Measurements from ENCODE around the gene SORL1. TPM values are rescaled to one million over a fixed set of nuclear protein-coding genes. Genes with fewer than 3 reads are reported as not detected.

Gene SORL1
- total and polyA plus RNA-seq, 2 of the 13 experiments (the other 11 are each of a cell fraction or from before 2014, with no cell fraction given): 21.3 to 148 TPM

GRCh38 chr11:121453589-121454299, 1.6 kb downstream of the SORL1 start (continued):
- TF ChIP-seq MYPOP (CRISPR knock-in tag; IDR thresholded peaks at IDR 0.05) (peak; percentile 87; the same call in 1 of the 2 replicates), ZNF101 (CRISPR knock-in tag; IDR thresholded peaks at IDR 0.05; ENCODE audit: borderline replicate concordance, low read depth) (no peak), HBP1 (CRISPR knock-in tag; IDR thresholded peaks at IDR 0.05; ENCODE audit: low read depth) (no peak), PTBP1 (IDR thresholded peaks at IDR 0.05; ENCODE audit: low read depth, low read length, poor library complexity, severe bottlenecking) (no peak), SOX5 (CRISPR knock-in tag; IDR thresholded peaks at IDR 0.05; ENCODE audit: borderline replicate concordance) (peak; percentile 87), HDAC2 (CRISPR knock-in tag; IDR thresholded peaks at IDR 0.05) (peak; percentile 47; the same call in 1 of the 2 replicates), ZNF878 (CRISPR knock-in tag; IDR thresholded peaks at IDR 0.05) (0 out of 2 replicates have a peak, but pooled peaks have one; percentile 37), CREB1 (IDR thresholded peaks at IDR 0.05) (no peak), CREB1 (CRISPR knock-in tag; IDR thresholded peaks at IDR 0.05) (0 out of 2 replicates have a peak, but pooled peaks have one; percentile 22), ASH2L (IDR thresholded peaks at IDR 0.05; ENCODE audit: insufficient read length, low read depth, low read length) (no peak), POGZ (CRISPR knock-in tag; IDR thresholded peaks at IDR 0.05) (no peak), EP300 (IDR thresholded peaks at IDR 0.05; ENCODE audit: low read depth in 2 of 2, low read length in 2 of 2) (peak; percentile 39 to 76; a peak in 3 of 4 replicates), EP300 (CRISPR knock-in tag; IDR thresholded peaks at IDR 0.05; ENCODE audit: borderline replicate concordance) (no peak; the same call in 1 of the 2 replicates), MYC (CRISPR knock-in tag; IDR thresholded peaks at IDR 0.05; ENCODE audit: borderline replicate concordance) (no peak), NR2C2 (CRISPR knock-in tag; IDR thresholded peaks at IDR 0.05; ENCODE audit: borderline replicate concordance) (peak; percentile 57), SNAPC2 (CRISPR knock-in tag; IDR thresholded peaks at IDR 0.05) (0 out of 2 replicates have a peak, but pooled peaks have one; percentile 39), NCOR1 (IDR thresholded peaks at IDR 0.05; ENCODE audit: borderline replicate concordance, low read length) (peak; percentile 76; the same call in 1 of the 2 replicates), ZMYM4 (CRISPR knock-in tag; IDR thresholded peaks at IDR 0.05) (peak; percentile 35; the same call in 1 of the 2 replicates), GATAD2A (CRISPR knock-in tag; IDR thresholded peaks at IDR 0.05) (peak; percentile 87), FOXJ3 (CRISPR knock-in tag; IDR thresholded peaks at IDR 0.05; ENCODE audit: borderline replicate concordance) (peak; percentile 48; the same call in 1 of the 2 replicates), ZFY (CRISPR knock-in tag; IDR thresholded peaks at IDR 0.05) (0 out of 2 replicates have a peak, but pooled peaks have one; percentile 21), ZNF580 (CRISPR knock-in tag; IDR thresholded peaks at IDR 0.05; ENCODE audit: borderline replicate concordance, low read depth) (0 out of 2 replicates have a peak, but pooled peaks have one; percentile 10), SMAD3 (CRISPR knock-in tag; IDR thresholded peaks at IDR 0.05) (0 out of 2 replicates have a peak, but pooled peaks have one; percentile 28), BCL6 (CRISPR knock-in tag; IDR thresholded peaks at IDR 0.05) (peak; percentile 99), NFYC (CRISPR knock-in tag; IDR thresholded peaks at IDR 0.05) (no peak), ETV6 (CRISPR knock-in tag; conservative IDR thresholded peaks at IDR 0.05) (no peak), ZGPAT (CRISPR knock-in tag; IDR thresholded peaks at IDR 0.05) (peak; percentile 48; the same call in 1 of the 2 replicates), FOSL2 (CRISPR knock-in tag; IDR thresholded peaks at IDR 0.05) (peak; percentile 78)

Data from HepG2 (cell line).